HUES48 (cell line): ENCODE results near the gene MRAS.
"Not testable (repeated sequence)": the region's sequence is repeated elsewhere in the genome, so short reads cannot be mapped to it uniquely, and the experiment has no call there.

Experiments used
- H3K27ac ChIP-seq: one replicate; pipeline ENCODE4 v1.7.0; 2013; ENCODE audit warnings: low read depth, low read length, inconsistent platforms
- H3K27me3 ChIP-seq: 2 replicates; pipeline ENCODE4 v1.6.1; 2013; ENCODE audit warnings: mild to moderate bottlenecking, low read length; ENCODE audit not compliant: control insufficient read depth, insufficient read depth
- H3K36me3 ChIP-seq: 2 replicates; pipeline ENCODE4 v1.6.1; 2013; ENCODE audit warnings: low read length; ENCODE audit not compliant: control insufficient read depth, insufficient read depth
- H3K4me1 ChIP-seq: 2 replicates; pipeline ENCODE4 v1.6.1; 2013; ENCODE audit warnings: mild to moderate bottlenecking, low read length; ENCODE audit not compliant: control insufficient read depth, insufficient read depth
- H3K4me3 ChIP-seq: 2 replicates; pipeline ENCODE4 v1.5.1; 2013; ENCODE audit warnings: mild to moderate bottlenecking, low read depth, low read length
- H3K9ac ChIP-seq: 2 replicates; pipeline ENCODE4 v1.6.1; 2013; ENCODE audit warnings: mild to moderate bottlenecking, low read depth, low read length, moderate library complexity
- H3K9me3 ChIP-seq: 2 replicates; pipeline ENCODE4 v1.6.1; 2013; ENCODE audit warnings: low read length; ENCODE audit not compliant: control insufficient read depth, insufficient read depth

Gene MRAS

DNA sequence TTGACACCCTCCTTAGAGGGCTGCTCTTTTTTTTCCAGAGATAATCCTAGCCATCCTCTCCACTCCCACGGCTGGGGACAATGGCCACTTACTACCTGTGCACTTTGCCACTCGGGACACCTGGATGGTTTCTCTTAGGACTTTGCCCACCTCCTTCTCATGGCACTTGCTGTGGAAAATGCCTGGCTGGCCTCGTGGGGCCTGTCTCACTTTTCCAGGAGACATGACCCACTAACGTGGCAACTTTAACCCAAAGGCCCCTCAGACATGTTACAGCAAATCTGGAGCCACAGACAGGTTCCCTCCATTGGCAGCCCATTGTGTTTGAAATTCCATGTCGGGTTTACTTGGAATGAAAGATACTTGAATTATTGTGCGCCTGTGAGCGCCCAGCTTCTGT is 56.6 kb downstream of the MRAS start:
- no peak overlapping the region for H3K4me3 ChIP-seq
- H3K27ac ChIP-seq = no peak overlapping the region
- H3K36me3 ChIP-seq = peaks cover 24% of the 10 kb centered on the region; the same call in 1 of the 2 replicates
- peaks cover 29% of the 10 kb centered on the region for H3K4me1 ChIP-seq
- H3K9ac ChIP-seq = no peak overlapping the region
- no peaks in the 10 kb centered on the region for H3K27me3 ChIP-seq
- H3K9me3 ChIP-seq = no peaks in the 10 kb centered on the region

DNA sequence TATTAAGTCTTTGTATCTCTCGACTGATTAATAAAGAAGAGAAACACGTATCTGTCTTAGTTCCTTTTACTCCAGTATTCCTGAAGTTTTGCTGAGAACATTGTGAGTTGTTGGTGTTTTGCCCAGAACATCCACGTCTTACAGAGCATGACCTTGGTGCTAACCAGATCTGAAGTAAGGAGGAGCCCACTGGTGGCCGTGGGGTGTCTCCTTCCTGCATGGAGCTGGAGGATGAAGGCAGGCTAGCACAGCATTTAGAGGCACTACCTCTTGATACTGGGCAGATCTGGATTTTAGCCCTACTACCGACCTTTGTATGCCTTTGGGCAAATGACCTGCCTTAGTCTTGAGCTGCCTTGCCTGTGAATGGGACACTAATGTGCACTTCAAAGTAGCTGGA is 57.1 kb downstream of the MRAS start:
- H3K9me3 ChIP-seq = no peaks in the 10 kb centered on the region
- no peak overlapping the region for H3K27ac ChIP-seq
- no peak overlapping the region for H3K4me3 ChIP-seq
- no peak overlapping the region for H3K9ac ChIP-seq
- peaks cover 24% of the 10 kb centered on the region; the same call in 1 of the 2 replicates for H3K36me3 ChIP-seq
- H3K27me3 ChIP-seq = no peaks in the 10 kb centered on the region
- peaks cover 32% of the 10 kb centered on the region for H3K4me1 ChIP-seq

DNA sequence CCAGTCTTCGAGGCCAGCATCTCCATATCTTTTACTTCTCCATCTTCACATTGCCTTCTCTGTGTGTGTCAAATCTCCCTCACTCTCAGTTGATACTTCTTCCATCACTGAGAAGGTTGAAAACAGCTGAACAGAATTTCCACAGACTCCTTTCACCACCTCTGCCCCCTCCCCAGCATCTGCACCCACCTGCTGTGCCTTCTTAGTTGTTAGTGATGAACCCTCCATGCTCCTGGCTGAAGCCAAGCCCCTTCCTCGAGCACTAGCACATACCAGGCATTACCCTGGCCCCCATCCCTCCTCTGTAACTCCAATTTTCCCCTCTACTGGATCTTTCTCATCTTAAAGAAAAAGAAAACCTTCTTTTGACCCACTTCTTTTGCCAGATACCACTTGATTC is 58.2 kb downstream of the MRAS start:
- Histone ChIP-seq H3K9ac (no peak overlapping the region), H3K27me3 (no peaks in the 10 kb centered on the region), H3K9me3 (no peaks in the 10 kb centered on the region), H3K36me3 (peaks cover 19% of the 10 kb centered on the region; the same call in 1 of the 2 replicates), H3K4me1 (peaks cover 32% of the 10 kb centered on the region), H3K4me3 (no peak overlapping the region), H3K27ac (no peak overlapping the region)

DNA sequence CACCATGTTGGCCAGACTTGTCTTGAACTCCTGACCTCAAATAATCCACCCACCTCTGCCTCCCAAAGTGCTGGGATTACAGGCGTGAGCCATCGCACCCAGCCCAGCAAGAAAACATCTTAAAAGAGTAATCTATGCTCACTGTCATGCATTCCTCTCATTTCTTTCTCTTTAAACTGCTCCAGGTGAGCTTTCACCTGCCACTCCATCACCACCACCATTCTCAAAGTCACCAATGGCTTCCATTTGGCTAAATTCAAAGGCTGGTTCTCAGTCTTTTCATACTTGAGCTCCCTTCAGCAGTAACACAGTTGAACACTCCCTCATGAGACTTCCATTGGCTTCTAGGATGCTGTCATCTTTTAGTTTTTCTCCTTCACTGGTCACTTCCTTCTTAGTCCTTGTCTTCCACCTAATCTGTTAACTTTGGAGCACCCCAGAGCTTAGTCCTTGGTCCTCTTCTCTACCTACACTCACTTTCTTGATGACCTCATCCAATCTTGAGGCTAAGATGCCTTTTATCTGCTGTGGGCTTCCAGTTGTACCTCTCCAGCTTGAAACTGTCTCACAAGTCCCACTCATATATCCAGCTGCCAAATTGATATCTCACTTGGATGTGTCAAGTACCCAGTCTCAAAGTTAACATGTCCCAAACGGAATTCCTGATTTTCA is 59.0 kb downstream of the MRAS start:
- H3K27ac ChIP-seq = no peak overlapping the region
- H3K36me3 ChIP-seq = peaks cover 18% of the 10 kb centered on the region; the same call in 1 of the 2 replicates
- H3K4me1 ChIP-seq = peaks cover 28% of the 10 kb centered on the region
- no peaks in the 10 kb centered on the region for H3K9me3 ChIP-seq
- no peak overlapping the region for H3K9ac ChIP-seq
- H3K27me3 ChIP-seq = no peaks in the 10 kb centered on the region
- H3K4me3 ChIP-seq = no peak overlapping the region

DNA sequence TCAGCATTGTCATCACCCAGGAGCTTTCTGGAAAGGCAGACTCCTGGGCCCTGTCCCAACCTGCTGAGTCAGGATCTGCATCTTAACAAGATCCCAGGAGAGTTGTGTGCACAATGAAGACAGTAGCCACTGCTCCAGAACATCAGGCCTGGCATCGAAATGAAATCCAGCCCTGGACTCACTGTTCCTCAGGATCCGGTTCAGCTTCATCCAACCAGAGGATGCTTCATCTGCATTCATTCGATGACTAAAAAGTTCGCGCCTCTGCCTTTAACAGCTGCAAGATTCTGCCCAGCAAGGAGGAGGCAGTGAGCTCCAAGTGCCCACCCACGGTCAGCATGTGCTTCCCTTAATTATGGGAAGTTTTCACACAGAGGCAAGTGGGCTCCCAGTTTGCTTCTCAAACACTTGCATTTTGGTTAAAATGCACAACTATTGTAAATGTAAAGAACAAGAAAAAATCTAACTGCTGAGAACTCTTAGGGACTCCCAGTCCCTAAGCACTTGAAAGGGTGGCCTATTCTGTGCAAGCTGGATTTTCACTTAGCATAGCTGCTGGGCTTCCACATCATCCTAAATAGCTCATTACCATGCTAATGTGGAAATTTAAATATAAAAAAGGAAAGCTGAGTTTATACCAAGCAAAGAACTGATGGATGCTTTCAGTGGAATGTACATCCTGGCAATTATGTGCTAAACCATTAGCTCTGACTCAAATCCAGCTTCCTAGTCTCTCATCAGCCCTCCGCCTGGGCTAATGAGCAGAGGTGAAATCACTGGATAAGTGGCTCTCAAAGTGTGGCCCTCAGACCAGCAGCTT is 60.6 kb downstream of the MRAS start:
- Histone ChIP-seq H3K36me3 (peaks cover 6% of the 10 kb centered on the region; the same call in 1 of the 2 replicates), H3K4me3 (peak overlapping the region; percentile 3; the same call in 1 of the 2 replicates), H3K4me1 (peaks cover 28% of the 10 kb centered on the region), H3K9ac (no peak overlapping the region), H3K9me3 (no peaks in the 10 kb centered on the region), H3K27ac (peak overlapping the region; percentile 88), H3K27me3 (no peaks in the 10 kb centered on the region)

DNA sequence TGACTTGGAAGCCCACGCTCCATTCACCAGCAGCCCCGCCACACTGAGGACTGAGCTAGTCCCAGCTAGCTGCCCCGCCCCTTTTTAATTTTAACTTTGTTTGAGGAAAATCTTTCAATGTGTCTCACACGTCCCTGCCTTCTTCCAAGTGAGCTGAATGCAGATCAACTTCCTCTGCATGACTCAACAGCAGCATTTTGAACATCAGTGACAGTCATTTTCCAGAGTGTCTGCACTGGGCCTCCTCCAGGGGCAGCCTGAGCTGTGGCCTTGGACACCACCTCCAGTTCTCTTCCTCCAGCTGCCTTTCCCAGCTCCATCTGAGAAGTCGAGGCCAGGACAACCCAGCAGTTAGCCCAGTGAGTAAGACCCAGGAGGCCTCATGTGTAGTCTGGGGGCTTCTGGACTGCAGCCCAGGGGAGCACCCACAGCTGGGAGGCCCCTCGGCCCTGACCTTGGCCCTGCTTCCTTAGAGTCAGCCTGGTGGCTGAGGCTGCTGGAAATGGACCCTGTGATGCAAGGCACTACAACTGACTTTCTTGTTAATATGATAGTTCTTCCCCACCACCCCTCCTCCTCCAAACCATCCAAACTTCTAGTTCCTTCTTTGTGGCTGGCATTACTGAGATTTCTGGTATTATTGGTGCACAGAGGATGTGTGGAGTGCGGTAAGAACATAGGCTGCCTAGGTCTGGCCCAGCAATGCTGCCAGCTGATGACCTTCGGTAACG is 64.6 kb downstream of the MRAS start:
- Histone ChIP-seq H3K9me3 (no peaks in the 10 kb centered on the region), H3K4me3 (no peak overlapping the region), H3K27ac (no peak overlapping the region), H3K4me1 (peaks cover 29% of the 10 kb centered on the region), H3K9ac (no peak overlapping the region), H3K36me3 (no peaks in the 10 kb centered on the region), H3K27me3 (no peaks in the 10 kb centered on the region)

DNA sequence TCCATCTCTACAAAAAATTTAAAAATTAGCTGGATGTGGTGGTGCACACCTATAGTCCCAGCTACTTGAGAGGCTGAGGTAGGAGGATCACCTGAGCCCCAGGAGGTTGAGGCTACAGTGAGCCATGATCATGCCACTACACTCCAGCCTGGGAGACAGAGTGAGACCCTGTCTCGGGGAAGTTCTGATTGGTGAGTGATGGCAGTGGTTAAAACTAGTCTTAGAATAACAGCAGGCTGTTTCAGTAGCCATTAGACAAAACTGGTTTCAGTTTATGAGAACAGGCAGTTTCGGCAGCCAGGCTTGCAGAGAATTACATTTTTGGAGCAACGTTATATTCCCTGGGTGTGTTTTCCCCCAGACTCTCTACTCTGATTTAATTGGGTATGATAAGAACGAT is 67.9 kb downstream of the MRAS start:
- not testable (repeated sequence) for H3K9ac ChIP-seq, H3K9me3 ChIP-seq, H3K27me3 ChIP-seq, H3K36me3 ChIP-seq, H3K27ac ChIP-seq, H3K4me3 ChIP-seq, H3K4me1 ChIP-seq

DNA sequence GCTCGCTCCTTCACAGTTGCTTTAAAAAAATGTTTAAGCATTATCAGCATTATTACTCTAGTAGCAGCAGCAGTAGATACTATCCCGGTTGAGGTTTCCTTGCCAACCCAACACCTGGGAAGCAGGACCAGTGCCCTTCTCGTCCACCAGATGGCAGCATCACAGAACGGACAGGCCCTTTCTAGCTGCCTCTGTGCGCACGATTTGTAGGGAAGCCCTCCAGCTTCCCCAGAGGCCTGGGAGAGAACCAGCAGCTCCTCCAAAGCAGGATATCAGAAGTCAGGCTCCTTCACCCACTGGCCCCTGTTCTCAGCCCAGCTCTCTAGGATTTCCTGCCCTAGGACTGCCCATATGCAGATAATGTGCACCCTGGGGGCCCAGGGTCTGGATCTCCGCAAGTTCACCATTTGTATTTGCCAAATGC is 69.2 kb downstream of the MRAS start:
- Histone ChIP-seq H3K9me3 (0 out of 2 replicates have a peak, but pooled peaks cover 12% of the 10 kb centered on the region), H3K4me1 (peaks cover 10% of the 10 kb centered on the region), H3K4me3 (no peak overlapping the region), H3K27ac (no peak overlapping the region), H3K36me3 (no peaks in the 10 kb centered on the region), H3K27me3 (no peaks in the 10 kb centered on the region), H3K9ac (no peak overlapping the region)

DNA sequence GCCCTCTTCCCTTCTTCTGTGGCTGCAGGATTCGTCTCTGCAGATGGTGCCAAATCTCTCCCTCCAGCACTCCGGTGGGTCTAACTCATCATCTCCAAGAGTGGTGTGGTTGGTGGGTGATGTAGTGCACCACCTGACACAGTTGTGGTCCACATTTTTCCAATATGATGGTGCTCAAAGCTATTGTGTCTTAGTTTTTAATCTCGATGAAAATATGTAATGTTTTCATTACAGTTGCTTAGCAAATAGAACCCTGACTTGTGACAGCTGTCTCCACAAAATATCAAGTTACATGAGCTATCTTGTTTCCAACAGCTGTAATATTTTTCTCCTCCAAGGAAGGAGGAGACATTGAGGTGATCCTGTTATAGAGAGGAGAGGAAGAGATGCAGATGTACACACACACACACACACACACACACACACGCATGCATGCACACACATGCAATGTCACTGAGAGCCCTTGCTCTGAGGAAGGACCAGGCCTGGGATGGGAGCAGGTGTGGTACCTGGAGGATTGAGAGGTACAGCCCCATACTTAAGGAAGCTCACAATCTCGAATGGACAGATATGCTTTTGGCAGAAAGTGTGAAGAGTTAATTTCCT is 70.3 kb downstream of the MRAS start:
- Histone ChIP-seq H3K36me3 (no peaks in the 10 kb centered on the region), H3K27me3 (no peaks in the 10 kb centered on the region), H3K9ac (no peak overlapping the region), H3K4me3 (no peak overlapping the region), H3K9me3 (0 out of 2 replicates have a peak, but pooled peaks cover 12% of the 10 kb centered on the region), H3K27ac (no peak overlapping the region), H3K4me1 (peaks cover 17% of the 10 kb centered on the region)

DNA sequence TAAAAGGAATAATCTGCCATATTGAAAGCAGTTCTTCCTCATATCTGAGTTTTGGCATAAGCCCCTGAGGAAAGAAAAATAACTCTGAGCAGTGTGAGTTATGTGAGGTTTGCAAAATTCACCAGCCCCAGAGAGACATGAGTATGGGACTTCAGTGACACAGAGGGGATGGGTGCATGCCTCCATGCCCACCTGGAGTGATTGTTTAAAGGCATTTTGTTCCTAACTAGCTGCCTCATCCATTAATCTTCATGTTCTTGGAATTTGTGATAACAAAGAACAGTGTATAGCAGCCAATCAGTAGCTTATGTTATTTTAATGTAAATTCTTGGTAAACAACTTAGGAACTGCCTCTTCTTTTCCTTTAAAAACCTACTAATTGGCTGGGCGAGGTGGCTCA is 74.9 kb downstream of the MRAS start:
- Histone ChIP-seq H3K4me1 (peaks cover 12% of the 10 kb centered on the region), H3K27ac (no peak overlapping the region), H3K27me3 (no peaks in the 10 kb centered on the region), H3K4me3 (no peak overlapping the region; the same call in 1 of the 2 replicates), H3K36me3 (no peaks in the 10 kb centered on the region), H3K9ac (no peak overlapping the region), H3K9me3 (0 out of 2 replicates have a peak, but pooled peaks cover 12% of the 10 kb centered on the region)
